Heart right ventricle (tissue), 12 donors: ENCODE data around the gene TBC1D14. TPM values are rescaled to one million over a fixed set of nuclear protein-coding genes. Genes with fewer than 3 reads are reported as not detected.

Experiments
- polyA plus RNA-seq, 2 donors: library from polyadenylated mRNA; stranded (reverse); fragments of 200-250 nt; gene quantifications; one replicate each; pipeline ENCODE4 v1.2.3, GENCODE V29; 2013
- total RNA-seq, 10 donors: library from RNA; stranded (reverse); fragmentation: NEBNext Ultra II Directional in 3 of 10; extraction: Animal tissue kit (Norgen Biotek cat#: 25700) in 3 of 10; gene quantifications; one replicate each; pipeline versions ENCODE4 v1.2.1 to v1.2.4, GENCODE V29; 2021 to 2023
- donor health status: ischemic (EF 13 %, LVEDD 7.1; RV severe dilation, severe dysfunction).
- donor health status: healthy with polysubstance abuse.
- donor health status: DM: no; HTN: yes; CAD: no.
- donor health status: DM: no; HTN: no; CAD: no.
- donor health status: ischemic (EF 25% LVEDD 6.9; RV normal size, moderate dysfunction).
- donor health status: ischemic (EF 25% LVEDD 5.7; RV mildly dilated, moderate dysfunction).
- donor health status: healthy.
- donor health status: nonischemic (EF 11% LVEDD 7.7; RV severe dilation, severe dysfunction).
- donor health status: DM: yes; HTN: yes; CAD: no.
- donor health status: PGD.
- donor health status: ischemic (EF 29% LVEDD 5.4; RV normal size, mild dysfunction).
- donor health status: nonischemic (EF 23%, LVEDD 6.1; RV moderate dilation, normal function).

The TBC1D14 gene
- total and polyA plus RNA-seq, 12 donors: 10.5 to 43.7 (median 32.6) TPM

Other genes starting within 250 kb of the TBC1D14 start
- gene S100P, start 215.9 kb upstream of the TBC1D14 start, total RNA-seq: 1 to 10 TPM in 5 of 10 donors, under 1 TPM in 1, not detected in 4; 0.41 to 8.2 (median 1.6) TPM
- under 1 TPM; 0.22 to 0.68 TPM for gene S100P, start 215.9 kb upstream of the TBC1D14 start, polyA plus RNA-seq
- 10 to 100 TPM; 37.5 to 49.9 (median 42.1) TPM for gene MRFAP1L1, start 200.0 kb upstream of the TBC1D14 start, total RNA-seq
- 10 to 100 TPM; 61.5 to 73.7 TPM for gene MRFAP1L1, start 200.0 kb upstream of the TBC1D14 start, polyA plus RNA-seq
- gene BLOC1S4, start 193.7 kb upstream of the TBC1D14 start, total RNA-seq: 10 to 100 TPM in 1 of 10 donors, 1 to 10 TPM in 9; 4.4 to 10.2 (median 7.0) TPM
- 1 to 10 TPM; 4.8 to 7.8 TPM for gene BLOC1S4, start 193.7 kb upstream of the TBC1D14 start, polyA plus RNA-seq
- 10 to 100 TPM; 63.4 to 89.6 (median 73.5) TPM for gene KIAA0232, start 127.1 kb upstream of the TBC1D14 start, total RNA-seq
- 10 to 100 TPM; 12.8 to 23.6 TPM for gene KIAA0232, start 127.1 kb upstream of the TBC1D14 start, polyA plus RNA-seq
- gene TADA2B, start 133.5 kb downstream of the TBC1D14 start, total RNA-seq: 10 to 100 TPM; 26.2 to 40.8 (median 31.5) TPM
- gene TADA2B, start 133.5 kb downstream of the TBC1D14 start, polyA plus RNA-seq: 10 to 100 TPM; 15.4 to 15.6 TPM
- gene GRPEL1, start 158.2 kb downstream of the TBC1D14 start, total RNA-seq: 10 to 100 TPM; 50.8 to 83.3 (median 55.8) TPM
- gene GRPEL1, start 158.2 kb downstream of the TBC1D14 start, polyA plus RNA-seq: 10 to 100 TPM; 38.7 to 71.6 TPM